Measurements from ENCODE around the gene SLC35F3. TPM values are rescaled to one million over a fixed set of nuclear protein-coding genes. Genes with fewer than 3 reads are reported as not detected.

The SLC35F3 gene
- total and polyA plus RNA-seq, 2 experiments from 2014 or later, result 0.80 to 1.3 TPM

DNA sequence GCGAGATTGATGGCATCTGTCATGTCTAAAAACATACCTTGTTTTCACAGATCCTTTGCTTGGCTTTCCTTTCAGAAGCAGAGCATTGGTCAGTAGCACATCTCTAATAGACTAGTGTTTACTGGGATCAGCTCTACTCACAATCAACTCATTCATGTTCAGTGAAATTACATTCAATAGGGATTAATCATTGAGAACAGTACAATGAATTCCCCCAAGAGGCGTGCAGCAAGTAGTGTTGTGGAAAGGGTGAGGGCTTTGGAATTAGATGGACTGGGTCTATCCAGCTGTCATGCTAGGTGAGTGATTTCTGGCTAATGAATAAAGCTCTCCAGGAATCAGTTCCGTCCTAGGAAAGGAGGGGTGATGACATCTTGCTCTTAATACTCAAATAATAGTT, 313.6 kb downstream of the SLC35F3 start:
- Histone ChIP-seq H4K20me1 (ENCODE audit: insufficient read depth, poor library complexity, severe bottlenecking) (no peaks in the 10 kb centered on the region), H3K27me3 (peaks cover 27% of the 10 kb centered on the region), H3K27ac (no peak overlapping the region), H3K4me2 (no peak overlapping the region), H2AFZ (no peak overlapping the region), H3K4me1 (ENCODE audit: insufficient read depth) (peaks cover 6% of the 10 kb centered on the region), H3K9me2 (replicated peaks; ENCODE audit: insufficient read depth) (no peaks in the 10 kb centered on the region), H3K9me3 (ENCODE audit: low read depth) (no peaks in the 10 kb centered on the region), H3K36me3 (replicated peaks; ENCODE audit: insufficient read depth, low read depth) (no peaks in the 10 kb centered on the region), H3K79me2 (no peaks in the 10 kb centered on the region), H3K4me3 (no peak overlapping the region)
- 99% methylated on average over 3 of the region's 3 CpGs for WGBS (ENCODE audit: low lambda C conversion rate, missing lambda C conversion rate)
- TF ChIP-seq, protein P1, sequence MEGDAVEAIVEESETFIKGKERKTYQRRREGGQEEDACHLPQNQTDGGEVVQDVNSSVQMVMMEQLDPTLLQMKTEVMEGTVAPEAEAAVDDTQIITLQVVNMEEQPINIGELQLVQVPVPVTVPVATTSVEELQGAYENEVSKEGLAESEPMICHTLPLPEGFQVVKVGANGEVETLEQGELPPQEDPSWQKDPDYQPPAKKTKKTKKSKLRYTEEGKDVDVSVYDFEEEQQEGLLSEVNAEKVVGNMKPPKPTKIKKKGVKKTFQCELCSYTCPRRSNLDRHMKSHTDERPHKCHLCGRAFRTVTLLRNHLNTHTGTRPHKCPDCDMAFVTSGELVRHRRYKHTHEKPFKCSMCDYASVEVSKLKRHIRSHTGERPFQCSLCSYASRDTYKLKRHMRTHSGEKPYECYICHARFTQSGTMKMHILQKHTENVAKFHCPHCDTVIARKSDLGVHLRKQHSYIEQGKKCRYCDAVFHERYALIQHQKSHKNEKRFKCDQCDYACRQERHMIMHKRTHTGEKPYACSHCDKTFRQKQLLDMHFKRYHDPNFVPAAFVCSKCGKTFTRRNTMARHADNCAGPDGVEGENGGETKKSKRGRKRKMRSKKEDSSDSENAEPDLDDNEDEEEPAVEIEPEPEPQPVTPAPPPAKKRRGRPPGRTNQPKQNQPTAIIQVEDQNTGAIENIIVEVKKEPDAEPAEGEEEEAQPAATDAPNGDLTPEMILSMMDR (IDR thresholded peaks at IDR 0.05; ENCODE audit: poor library complexity), result no peak
- TF ChIP-seq EZH2 (IDR thresholded peaks at IDR 0.05; ENCODE audit: borderline replicate concordance) (no peak), EZH2phosphoT487 (IDR thresholded peaks at IDR 0.05; ENCODE audit: low read depth, severe bottlenecking, unreplicated experiment) (no peak)
- DNase-seq (ENCODE audit: low spot score), result no peak

DNA sequence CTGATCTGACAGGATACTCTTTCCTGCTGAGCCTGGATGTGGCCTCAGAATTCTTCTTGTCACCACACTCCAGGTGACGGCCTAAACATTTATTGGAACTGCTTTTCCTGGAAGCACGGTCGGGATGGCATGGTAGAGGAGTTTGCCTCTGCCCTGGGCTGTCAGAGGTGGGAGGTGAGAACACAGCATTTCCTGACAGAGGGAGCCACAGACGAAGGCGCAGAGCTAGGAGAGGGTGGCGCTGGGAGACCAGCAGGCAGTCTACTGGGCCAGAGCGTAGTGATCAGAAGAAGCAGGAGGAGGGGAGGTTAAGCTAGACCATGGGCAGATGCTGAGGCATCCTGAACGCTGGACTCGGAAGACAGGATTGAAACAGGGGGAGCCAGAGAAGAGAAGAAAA, 315.2 kb downstream of the SLC35F3 start:
- TF ChIP-seq EZH2 (IDR thresholded peaks at IDR 0.05; ENCODE audit: borderline replicate concordance) (no peak), EZH2phosphoT487 (IDR thresholded peaks at IDR 0.05; ENCODE audit: low read depth, severe bottlenecking, unreplicated experiment) (no peak)
- TF ChIP-seq, protein P1 (IDR thresholded peaks at IDR 0.05; ENCODE audit: poor library complexity), result no peak
- no peak overlapping the region for H3K27ac ChIP-seq
- H3K4me1 ChIP-seq (ENCODE audit: insufficient read depth), result no peaks in the 10 kb centered on the region
- H3K36me3 ChIP-seq (replicated peaks; ENCODE audit: insufficient read depth, low read depth), result no peaks in the 10 kb centered on the region
- H2AFZ ChIP-seq, result no peak overlapping the region
- no peaks in the 10 kb centered on the region for H3K9me2 ChIP-seq (replicated peaks; ENCODE audit: insufficient read depth)
- no peaks in the 10 kb centered on the region for H3K9me3 ChIP-seq (ENCODE audit: low read depth)
- WGBS (ENCODE audit: low lambda C conversion rate, missing lambda C conversion rate), result 90% methylated on average over 9 of the region's 9 CpGs
- H3K4me2 ChIP-seq, result no peak overlapping the region
- H4K20me1 ChIP-seq (ENCODE audit: insufficient read depth, poor library complexity, severe bottlenecking), result no peaks in the 10 kb centered on the region
- DNase-seq (ENCODE audit: low spot score), result no peak
- no peak overlapping the region for H3K4me3 ChIP-seq
- H3K79me2 ChIP-seq, result no peaks in the 10 kb centered on the region
- peaks cover 16% of the 10 kb centered on the region for H3K27me3 ChIP-seq

DNA sequence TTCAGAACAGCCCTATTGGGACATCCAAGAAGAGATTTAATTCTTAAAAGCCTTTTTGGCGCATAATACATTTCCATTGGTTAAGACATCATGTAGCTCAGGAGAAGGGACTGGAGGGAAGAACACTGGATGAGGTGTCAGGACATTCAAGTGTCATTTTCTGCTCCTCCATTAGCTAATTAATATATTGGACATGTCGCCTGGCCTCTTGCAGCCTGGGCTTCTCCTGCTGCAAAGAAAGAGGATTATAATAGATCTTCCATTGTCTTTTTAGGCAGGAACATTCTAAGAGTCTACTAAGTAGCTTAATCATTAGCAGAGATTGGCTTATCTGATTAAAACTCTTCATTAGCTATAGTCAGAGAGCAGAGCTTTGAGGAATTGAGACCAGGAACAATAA, 317.1 kb downstream of the SLC35F3 start:
- 82% methylated on average over 2 of the region's 2 CpGs for WGBS (ENCODE audit: low lambda C conversion rate, missing lambda C conversion rate)
- Histone ChIP-seq H4K20me1 (ENCODE audit: insufficient read depth, poor library complexity, severe bottlenecking) (no peaks in the 10 kb centered on the region), H2AFZ (no peak overlapping the region), H3K27ac (no peak overlapping the region), H3K9me2 (replicated peaks; ENCODE audit: insufficient read depth) (no peaks in the 10 kb centered on the region), H3K4me2 (no peak overlapping the region), H3K4me1 (ENCODE audit: insufficient read depth) (no peaks in the 10 kb centered on the region), H3K79me2 (no peaks in the 10 kb centered on the region), H3K27me3 (peaks cover under 1% of the 10 kb centered on the region), H3K9me3 (ENCODE audit: low read depth) (no peaks in the 10 kb centered on the region), H3K36me3 (replicated peaks; ENCODE audit: insufficient read depth, low read depth) (no peaks in the 10 kb centered on the region), H3K4me3 (no peak overlapping the region)
- TF ChIP-seq, protein P1 (IDR thresholded peaks at IDR 0.05; ENCODE audit: poor library complexity), result no peak
- TF ChIP-seq EZH2phosphoT487 (IDR thresholded peaks at IDR 0.05; ENCODE audit: low read depth, severe bottlenecking, unreplicated experiment), result no peak
- no peak for TF ChIP-seq EZH2 (IDR thresholded peaks at IDR 0.05; ENCODE audit: borderline replicate concordance)
- no peak for DNase-seq (ENCODE audit: low spot score)
